Measurements from ENCODE around the gene SLC25A15. TPM values are rescaled to one million over a fixed set of nuclear protein-coding genes. Genes with fewer than 3 reads are reported as not detected.
"Not testable (repeated sequence)": the region's sequence is repeated elsewhere in the genome, so short reads cannot be mapped to it uniquely, and the experiment has no call there.

The SLC25A15 gene
- total RNA-seq, 2 experiments from 2014 or later, result 2.1 to 2.2 TPM

GRCh38 chr13:40818926-40819325 lies 29.5 kb downstream of the SLC25A15 start:
- Mint-ChIP-seq H3K36me3 (ENCODE audit: low read depth) (peaks cover 47% of the 10 kb centered on the region), H3K27ac (no peak overlapping the region), H3K4me1 (ENCODE audit: low read depth) (peaks cover 4% of the 10 kb centered on the region), H3K4me3 (no peak overlapping the region), H3K27me3 (no peaks in the 10 kb centered on the region), H3K9me3 (peaks cover 5% of the 10 kb centered on the region)
- POLR2A ChIA-PET, result no interaction called here
- Histone ChIP-seq H3K4me3 (ENCODE audit: low read length) (no peak overlapping the region), H3K36me3 (ENCODE audit: insufficient read depth, low read length) (no peaks in the 10 kb centered on the region), H3K9me3 (ENCODE audit: control insufficient read depth in 1 of 2, insufficient read depth in 1 of 2, low read length in 2 of 2) (peaks cover 6 to 10% of the 10 kb centered on the region in 2 experiments), H3K27ac (ENCODE audit: low read depth in 1 of 2, low read length in 2 of 2) (no peak overlapping the region), H3K27me3 (ENCODE audit: control insufficient read depth in 1 of 2, insufficient read depth in 2 of 2, low read length in 2 of 2) (no peaks in the 10 kb centered on the region), H3K4me1 (ENCODE audit: insufficient read depth, low read length) (no peaks in the 10 kb centered on the region)
- ATAC-seq (ENCODE audit: poor library complexity) (no peak), DNase-seq (no peak)
- intact Hi-C loops (cut with DNase I, micrococcal nuclease), result no loop called here
- CTCF ChIA-PET, result no interaction called here
- TF ChIP-seq, protein P1, sequence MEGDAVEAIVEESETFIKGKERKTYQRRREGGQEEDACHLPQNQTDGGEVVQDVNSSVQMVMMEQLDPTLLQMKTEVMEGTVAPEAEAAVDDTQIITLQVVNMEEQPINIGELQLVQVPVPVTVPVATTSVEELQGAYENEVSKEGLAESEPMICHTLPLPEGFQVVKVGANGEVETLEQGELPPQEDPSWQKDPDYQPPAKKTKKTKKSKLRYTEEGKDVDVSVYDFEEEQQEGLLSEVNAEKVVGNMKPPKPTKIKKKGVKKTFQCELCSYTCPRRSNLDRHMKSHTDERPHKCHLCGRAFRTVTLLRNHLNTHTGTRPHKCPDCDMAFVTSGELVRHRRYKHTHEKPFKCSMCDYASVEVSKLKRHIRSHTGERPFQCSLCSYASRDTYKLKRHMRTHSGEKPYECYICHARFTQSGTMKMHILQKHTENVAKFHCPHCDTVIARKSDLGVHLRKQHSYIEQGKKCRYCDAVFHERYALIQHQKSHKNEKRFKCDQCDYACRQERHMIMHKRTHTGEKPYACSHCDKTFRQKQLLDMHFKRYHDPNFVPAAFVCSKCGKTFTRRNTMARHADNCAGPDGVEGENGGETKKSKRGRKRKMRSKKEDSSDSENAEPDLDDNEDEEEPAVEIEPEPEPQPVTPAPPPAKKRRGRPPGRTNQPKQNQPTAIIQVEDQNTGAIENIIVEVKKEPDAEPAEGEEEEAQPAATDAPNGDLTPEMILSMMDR (IDR thresholded peaks at IDR 0.05), result no peak

GRCh38 chr13:40819797-40820315 lies 30.4 kb downstream of the SLC25A15 start:
- H3K36me3 ChIP-seq (ENCODE audit: insufficient read depth, low read length), result no peaks in the 10 kb centered on the region
- no peaks in the 10 kb centered on the region for H3K27me3 Mint-ChIP-seq
- H3K9me3 Mint-ChIP-seq, result peaks cover 5% of the 10 kb centered on the region
- no peak overlapping the region for H3K27ac Mint-ChIP-seq
- TF ChIP-seq, protein P1 (IDR thresholded peaks at IDR 0.05), result no peak
- H3K4me3 ChIP-seq (ENCODE audit: low read length), result no peak overlapping the region
- H3K4me1 ChIP-seq (ENCODE audit: insufficient read depth, low read length), result no peaks in the 10 kb centered on the region
- H3K27me3 ChIP-seq (ENCODE audit: control insufficient read depth in 1 of 2, insufficient read depth in 2 of 2, low read length in 2 of 2), result no peaks in the 10 kb centered on the region
- H3K27ac ChIP-seq (ENCODE audit: low read depth in 1 of 2, low read length in 2 of 2), result no peak overlapping the region
- ChIA-PET CTCF (no interaction called here), POLR2A (no interaction called here)
- H3K9me3 ChIP-seq (ENCODE audit: control insufficient read depth in 1 of 2, insufficient read depth in 1 of 2, low read length in 2 of 2), result peaks cover 4 to 10% of the 10 kb centered on the region in 2 experiments
- intact Hi-C loops (cut with DNase I, micrococcal nuclease), result no loop called here
- H3K4me3 Mint-ChIP-seq, result no peak overlapping the region
- no peak for DNase-seq
- peaks cover 4% of the 10 kb centered on the region for H3K4me1 Mint-ChIP-seq (ENCODE audit: low read depth)
- ATAC-seq (ENCODE audit: poor library complexity), result no peak
- H3K36me3 Mint-ChIP-seq (ENCODE audit: low read depth), result peaks cover 40% of the 10 kb centered on the region

- POLR2A ChIA-PET; ATAC-seq (ENCODE audit: poor library complexity); H3K27ac ChIP-seq (ENCODE audit: low read depth in 1 of 2, low read length in 2 of 2); H3K9me3 ChIP-seq (ENCODE audit: control insufficient read depth in 1 of 2, insufficient read depth in 1 of 2, low read length in 2 of 2); H3K9me3 Mint-ChIP-seq; H3K4me3 ChIP-seq (ENCODE audit: low read length); H3K27me3 Mint-ChIP-seq; H3K4me1 ChIP-seq (ENCODE audit: insufficient read depth, low read length); CTCF ChIA-PET; H3K27ac Mint-ChIP-seq; H3K4me3 Mint-ChIP-seq; DNase-seq; H3K36me3 ChIP-seq (ENCODE audit: insufficient read depth, low read length); intact Hi-C loops (cut with DNase I, micrococcal nuclease); H3K27me3 ChIP-seq (ENCODE audit: control insufficient read depth in 1 of 2, insufficient read depth in 2 of 2, low read length in 2 of 2); H3K4me1 Mint-ChIP-seq (ENCODE audit: low read depth): not testable (repeated sequence)
- H3K36me3 Mint-ChIP-seq (ENCODE audit: low read depth), result peaks cover 65% of the 10 kb centered on the region
Observed at GRCh38 chr13:40839725-40840124, 50.3 kb downstream of the SLC25A15 start.

- peaks cover 64% of the 10 kb centered on the region for H3K36me3 Mint-ChIP-seq (ENCODE audit: low read depth)
- H3K4me3 ChIP-seq (ENCODE audit: low read length); H3K27me3 ChIP-seq (ENCODE audit: control insufficient read depth in 1 of 2, insufficient read depth in 2 of 2, low read length in 2 of 2); H3K4me3 Mint-ChIP-seq; intact Hi-C loops (cut with DNase I, micrococcal nuclease); DNase-seq; H3K27me3 Mint-ChIP-seq; H3K27ac ChIP-seq (ENCODE audit: low read depth in 1 of 2, low read length in 2 of 2); H3K27ac Mint-ChIP-seq; ATAC-seq (ENCODE audit: poor library complexity); POLR2A ChIA-PET; CTCF ChIA-PET; H3K9me3 ChIP-seq (ENCODE audit: control insufficient read depth in 1 of 2, insufficient read depth in 1 of 2, low read length in 2 of 2); H3K9me3 Mint-ChIP-seq; H3K4me1 Mint-ChIP-seq (ENCODE audit: low read depth); H3K4me1 ChIP-seq (ENCODE audit: insufficient read depth, low read length); H3K36me3 ChIP-seq (ENCODE audit: insufficient read depth, low read length): not testable (repeated sequence)
Observed at GRCh38 chr13:40840955-40841354, 51.5 kb downstream of the SLC25A15 start.

Small RNA genes within 50 kb of the gene (microRNA-seq; reads per million reads assigned to microRNA genes)
- not detected for gene MIR621 (ENCODE audit: borderline microRNAs expressed, borderline replicate concordance)

Other genes starting within 250 kb of the SLC25A15 start
- gene FOXO1, start 123.0 kb upstream of the SLC25A15 start, total RNA-seq, result 100 to 1,000 TPM in 1 of 2 experiments, 10 to 100 TPM in 1; 93.1 to 101 TPM
- 1 to 10 TPM; 8.3 to 9.5 TPM for gene MRPS31, start 18.4 kb upstream of the SLC25A15 start, total RNA-seq
- 100 to 1,000 TPM; 354 to 358 TPM for gene ELF1, start 229.7 kb downstream of the SLC25A15 start, total RNA-seq